Heart left ventricle (tissue), 16 donors: ENCODE data around the gene NTM. TPM values are rescaled to one million over a fixed set of nuclear protein-coding genes. Genes with fewer than 3 reads are reported as not detected.

ENCODE experiments used
- ATAC-seq, 4 donors: fragments of 200-7000 bp; cut with Tn5 transposase; one replicate each; pipeline ENCODE4 v1.9.1; 2020 to 2022; ENCODE audit warnings: moderate library complexity in 4 of 4, mild to moderate bottlenecking in 3 of 4, moderate number of reproducible peaks in 1 of 4
- DNase-seq, 5 donors: peaks; one replicate each; pipeline ENCODE4 v3.0.0-alpha.2; 2020
- H3K27ac ChIP-seq, 12 donors: fragments of 200-600 bp; sonication (generic) in 4 of 12; one replicate each; pipeline versions ENCODE4 v1.5.0 to v1.8.0; 2016 to 2022; ENCODE audit warnings: mild to moderate bottlenecking in 2 of 12
- H3K27me3 ChIP-seq, 9 donors: fragments of 200-600 bp; sonication (generic) in 2 of 9; one replicate each; pipeline versions ENCODE4 v1.5.1 to v1.8.0; 2016 to 2022; ENCODE audit warnings: mild to moderate bottlenecking in 3 of 9
- H3K36me3 ChIP-seq, 9 donors: fragments of 200-600 bp; sonication (generic) in 2 of 9; one replicate each; pipeline versions ENCODE4 v1.5.0 to v1.8.0; 2018 to 2022; ENCODE audit warnings: mild to moderate bottlenecking in 2 of 9
- H3K4me1 ChIP-seq, 12 donors: fragments of 200-600 bp; sonication (generic) in 4 of 12; one replicate each; pipeline versions ENCODE4 v1.5.0 to v1.8.0; 2016 to 2022; ENCODE audit warnings: mild to moderate bottlenecking in 3 of 12
- H3K4me3 ChIP-seq, 12 donors: fragments of 200-600 bp; sonication (generic) in 4 of 12; one replicate each; pipeline versions ENCODE4 v1.5.0 to v1.8.0; 2017 to 2022; ENCODE audit warnings: mild to moderate bottlenecking in 9 of 12, moderate library complexity in 4 of 12
- H3K9me3 ChIP-seq, 12 donors: fragments of 200-600 bp; sonication (generic) in 4 of 12; one replicate each; pipeline versions ENCODE4 v1.5.0 to v1.8.0; 2016 to 2022; ENCODE audit warnings: mild to moderate bottlenecking in 1 of 12
- CTCF ChIP-seq, 12 donors: fragments of 200-600 bp; sonication (generic) in 4 of 12; IDR thresholded peaks; one replicate each; pipeline versions ENCODE4 v1.5.0 to v1.8.0; 2018 to 2022; ENCODE audit warnings: antibody characterized with exemption in 12 of 12, mild to moderate bottlenecking in 5 of 12
- POLR2A ChIP-seq, 2 donors: fragments of 450-650 bp; IDR thresholded peaks; one replicate each; pipeline ENCODE4 v1.6.1; 2017; ENCODE audit warnings: antibody characterized with exemption in 2 of 2, mild to moderate bottlenecking in 2 of 2, moderate library complexity in 2 of 2
- WGBS, 4 donors: extraction: QIAGEN DNeasy Blood & Tissue Kit in 2 of 4; methylation state at CpG; one replicate each; pipeline versions ENCODE4 v1.1.5 to v1.1.7; 2013 to 2018; 5-methylcytosine and 5-hydroxymethylcytosine counted together
- intact Hi-C, 10 donors: fragments of 100-400 bp; cut with DNase I; formaldehyde crosslinking; loops; one replicate each; pipeline versions ENCODE4 v1.11.1 to v1.14.2; 2022
- polyA plus RNA-seq, 2 donors: library from polyadenylated mRNA; stranded (reverse); fragments of 200-250 nt; gene quantifications; one replicate each; pipeline ENCODE4 v1.2.3, GENCODE V29; 2013
- total RNA-seq, 9 donors: library from RNA; depleted of rRNA in 2 of 9; stranded (reverse); fragments of >200 nt in 2 of 9; fragmentation: NEBNext Ultra II Directional in 3 of 9; extraction: Animal tissue kit (Norgen Biotek cat#: 25700) in 3 of 9; gene quantifications; one replicate each; pipeline versions ENCODE4 v1.1.0 to v1.2.4, GENCODE V29; 2016 to 2023
- donor health status: ischemic (EF 13 %, LVEDD 7.1; RV severe dilation, severe dysfunction).
- donor health status: healthy with polysubstance abuse.
- donor health status: DM: no; HTN: yes; CAD: no.
- donor health status: DM: no; HTN: no; CAD: no.
- donor health status: ischemic (EF 25% LVEDD 6.9; RV normal size, moderate dysfunction).
- donor health status: ischemic (EF 25% LVEDD 5.7; RV mildly dilated, moderate dysfunction).
- donor health status: healthy.
- donor health status: DM: yes; HTN: yes; CAD: no.
- donor health status: ischemic (EF 35%, LVEDD 5.7; RV mildly dilated, moderate dysfunction).
- donor health status: nonischemic (EF 11% LVEDD 7.7; RV severe dilation, severe dysfunction).
- donor health status: DM: yes; HTN: yes; CAD: no.
- donor health status: PGD.
- donor health status: ischemic (EF 29% LVEDD 5.4; RV normal size, mild dysfunction).
- donor health status: nonischemic (EF 23%, LVEDD 6.1; RV moderate dilation, normal function).

The NTM gene
- total and polyA plus RNA-seq, 11 donors = 0.40 to 7.7 (median 1.5) TPM

GRCh38 chr11:132111838-132112237, 741.4 kb downstream of the NTM start:
- intact Hi-C loops = loop anchor here in 8 of 10 donors (5.0 to 10.0 kb wide), 5 partner anchors 200 to 950 kb away; no protein-coding TSS in a partner anchor

GRCh38 chr11:132112846-132113245, 742.4 kb downstream of the NTM start:
- TF ChIP-seq CTCF (IDR thresholded peaks at IDR 0.05) (no peak), POLR2A (IDR thresholded peaks at IDR 0.05) (no peak)
- H3K27ac ChIP-seq = peak overlapping the region in 4 of 12 donors; percentile 22 to 54 (median 47)
- WGBS, 4 donors = 71 to 84% (median 74%) methylated on average over 6 of the region's 6 CpGs

More at GRCh38 chr11:132111838-132112237, 741.4 kb downstream of the NTM start:
- Histone ChIP-seq H3K4me3 (no peak overlapping the region), H3K27ac (peak overlapping the region in 10 of 12 donors; percentile 15 to 66 (median 40)), H3K36me3 (no peaks in the 10 kb centered on the region), H3K9me3 (no peaks in the 10 kb centered on the region), H3K27me3 (peaks cover 0 to 4% (median 0%) of the 10 kb centered on the region in 9 donors), H3K4me1 (peaks cover 0 to 17% (median 0%) of the 10 kb centered on the region in 12 donors)
- DNase-seq = no peak
- TF ChIP-seq CTCF (IDR thresholded peaks at IDR 0.05) (no peak), POLR2A (IDR thresholded peaks at IDR 0.05) (no peak)
- ATAC-seq = peak in 3 of 4 donors; percentile 29 to 70 (median 57)
- WGBS, 4 donors = 53 to 67% (median 60%) methylated on average over 5 of the region's 5 CpGs

GRCh38 chr11:132114185-132114584, 743.8 kb downstream of the NTM start:
- no peak overlapping the region for H3K27ac ChIP-seq
- H3K9me3 ChIP-seq = no peaks in the 10 kb centered on the region
- H3K4me1 ChIP-seq = peaks cover 0 to 17% (median 0%) of the 10 kb centered on the region in 12 donors
- intact Hi-C loops = loop anchor here in 8 of 10 donors (1.0 to 10.0 kb wide), 6 partner anchors 198 to 948 kb away; no protein-coding TSS in a partner anchor
- peaks cover 0 to 9% (median 0%) of the 10 kb centered on the region in 9 donors for H3K27me3 ChIP-seq
- H3K36me3 ChIP-seq = no peaks in the 10 kb centered on the region
- DNase-seq = peak in 3 of 5 donors; percentile 35 to 52 (median 41)
- ATAC-seq = peak; percentile 44 to 70 (median 66)
- no peak overlapping the region for H3K4me3 ChIP-seq
- 25 to 34% (median 28%) methylated on average over 3 of the region's 3 CpGs for WGBS, 4 donors
- TF ChIP-seq POLR2A (IDR thresholded peaks at IDR 0.05) (no peak), CTCF (IDR thresholded peaks at IDR 0.05) (peak; percentile 25 to 57 (median 45))

More at GRCh38 chr11:132112846-132113245, 742.4 kb downstream of the NTM start:
- Histone ChIP-seq H3K4me3 (no peak overlapping the region), H3K36me3 (no peaks in the 10 kb centered on the region), H3K27me3 (peaks cover 0 to 8% (median 0%) of the 10 kb centered on the region in 9 donors), H3K4me1 (peaks cover 0 to 17% (median 0%) of the 10 kb centered on the region in 12 donors), H3K9me3 (no peaks in the 10 kb centered on the region)
- ATAC-seq = no peak
- DNase-seq = no peak
- intact Hi-C loops = loop anchor here in 8 of 10 donors (5.0 to 10.0 kb wide), 5 partner anchors 199 to 949 kb away; no protein-coding TSS in a partner anchor

GRCh38 chr11:132114743-132115142, 744.3 kb downstream of the NTM start:
- 70 to 76% (median 74%) methylated on average over 3 of the region's 3 CpGs for WGBS, 4 donors
- intact Hi-C loops = loop anchor here in 8 of 10 donors (1.0 to 10.0 kb wide), 6 partner anchors 198 to 948 kb away; no protein-coding TSS in a partner anchor
- H3K36me3 ChIP-seq = no peaks in the 10 kb centered on the region
- no peak for DNase-seq
- H3K27ac ChIP-seq = no peak overlapping the region
- TF ChIP-seq CTCF (IDR thresholded peaks at IDR 0.05) (no peak), POLR2A (IDR thresholded peaks at IDR 0.05) (no peak)
- H3K4me3 ChIP-seq = no peak overlapping the region
- peaks cover 0 to 9% (median 0%) of the 10 kb centered on the region in 9 donors for H3K27me3 ChIP-seq
- H3K9me3 ChIP-seq = no peaks in the 10 kb centered on the region
- H3K4me1 ChIP-seq = peaks cover 0 to 17% (median 0%) of the 10 kb centered on the region in 12 donors
- no peak for ATAC-seq
